GM23248 (cell line): ENCODE measurements around the gene PPY.

Source experiments
- EZH2 ChIP-seq: fragments of 200-600 bp; sonication (generic); IDR thresholded peaks from 2 replicates; pipeline ENCODE4 v1.6.1; 2018; ENCODE audit warnings: antibody characterized with exemption, mild to moderate bottlenecking; ENCODE audit not compliant: insufficient read depth, poor library complexity, severe bottlenecking
- EZH2phosphoT487 ChIP-seq: fragments of 200-600 bp; sonication (generic); IDR thresholded peaks from 2 replicates; pipeline ENCODE4 v1.6.1; 2018; ENCODE audit warnings: antibody characterized with exemption, moderate library complexity, mild to moderate bottlenecking, low read depth; ENCODE audit not compliant: insufficient read depth

DNA sequence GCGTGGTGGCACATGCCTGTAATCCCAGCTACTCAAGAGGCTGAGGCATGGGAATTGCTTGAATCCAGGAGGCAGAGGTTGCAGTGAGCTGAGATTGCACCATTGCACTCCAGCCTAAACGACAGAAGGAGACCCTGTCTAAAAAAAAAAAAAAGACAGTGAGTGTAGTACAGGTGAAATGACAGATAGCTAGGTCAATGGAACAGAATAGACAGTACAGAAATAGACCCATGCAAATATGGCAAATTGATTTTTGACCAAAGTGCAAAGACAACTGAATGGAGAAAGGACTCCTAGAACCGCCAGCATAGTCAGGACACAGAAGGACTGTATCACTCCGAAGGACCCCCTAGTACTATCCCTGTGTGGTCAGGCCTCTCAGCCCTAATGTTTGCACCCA lies 28.1 kb upstream of the PPY start:
- TF ChIP-seq EZH2 (no peak), EZH2phosphoT487 (no peak)
